Left lobe of liver (tissue), 2 donors: ENCODE measurements around the gene SIK1. TPM values are rescaled to one million over a fixed set of nuclear protein-coding genes. Genes with fewer than 3 reads are reported as not detected.
"Not testable (repeated sequence)": the region's sequence is repeated elsewhere in the genome, so short reads cannot be mapped to it uniquely, and the experiment has no call there.

Source experiments
- ATAC-seq: fragments of 200-7000 bp; cut with Tn5 transposase; one replicate; pipeline ENCODE4 v1.9.1; 2020; ENCODE audit warnings: mild to moderate bottlenecking, moderate library complexity
- DNase-seq: peaks from one replicate; pipeline ENCODE4 v3.0.0-alpha.2; 2020; ENCODE audit warnings: low spot score
- total RNA-seq: library from RNA; stranded (reverse); gene quantifications from one replicate; pipeline ENCODE4 v1.2.1, GENCODE V29; 2021
- donor health status: DM: no; HTN: no; CAD: no; lungs with moderate emphysema.
- donor health status: DM: no; HTN: yes; CAD: no.

SIK1 gene
- total RNA-seq, 1 donor from 2014 or later: 6.3 TPM

- DNase-seq, ATAC-seq: not testable (repeated sequence)
These were observed 28.4 kb downstream of the SIK1 start for GRCh38 chr21:43398533-43398932.

GRCh38 chr21:43398000-43398399, 28.9 kb downstream of the SIK1 start:
- not testable (repeated sequence) for ATAC-seq, DNase-seq

GRCh38 chr21:43397439-43397808, 29.5 kb downstream of the SIK1 start:
- ATAC-seq: peak; percentile 91

GRCh38 chr21:43396788-43397438, 30.0 kb downstream of the SIK1 start:
- not testable (repeated sequence) for DNase-seq, ATAC-seq

More at GRCh38 chr21:43397439-43397808, 29.5 kb downstream of the SIK1 start:
- DNase-seq: not testable (repeated sequence)

GRCh38 chr21:43383351-43383750, 43.6 kb downstream of the SIK1 start:
- not testable (repeated sequence) for ATAC-seq, DNase-seq

GRCh38 chr21:43382902-43383301, 44.0 kb downstream of the SIK1 start:
- not testable (repeated sequence) for DNase-seq, ATAC-seq

GRCh38 chr21:43380852-43381533, 45.9 kb downstream of the SIK1 start:
- DNase-seq, ATAC-seq: not testable (repeated sequence)

GRCh38 chr21:43380337-43380736, 46.6 kb downstream of the SIK1 start:
- not testable (repeated sequence) for DNase-seq, ATAC-seq

GRCh38 chr21:43379626-43380122, 47.3 kb downstream of the SIK1 start:
- ATAC-seq, DNase-seq: not testable (repeated sequence)

GRCh38 chr21:43376478-43376882, 50.5 kb downstream of the SIK1 start:
- no peak for DNase-seq
- no peak for ATAC-seq

- ATAC-seq: no peak
- DNase-seq: no peak
These were observed 51.0 kb downstream of the SIK1 start for GRCh38 chr21:43375837-43376477.

- ATAC-seq (no peak), DNase-seq (no peak)
These were observed 51.7 kb downstream of the SIK1 start for GRCh38 chr21:43375006-43375836.

- ATAC-seq (no peak), DNase-seq (no peak)
These were observed 52.6 kb downstream of the SIK1 start for GRCh38 chr21:43374228-43374885.

GRCh38 chr21:43373362-43374227, 53.3 kb downstream of the SIK1 start:
- no peak for DNase-seq
- no peak for ATAC-seq

GRCh38 chr21:43372663-43373361, 54.1 kb downstream of the SIK1 start:
- ATAC-seq: no peak
- DNase-seq: no peak

- no peak for ATAC-seq
- DNase-seq: no peak
These were observed 55.1 kb downstream of the SIK1 start for GRCh38 chr21:43371786-43372185.

GRCh38 chr21:43370888-43371570, 55.9 kb downstream of the SIK1 start:
- ATAC-seq: no peak
- no peak for DNase-seq

GRCh38 chr21:43370091-43370658, 56.8 kb downstream of the SIK1 start:
- DNase-seq: no peak
- ATAC-seq: no peak
